K562 (cell line): ENCODE results near the gene PTPRF. TPM values are rescaled to one million over a fixed set of nuclear protein-coding genes. Genes with fewer than 3 reads are reported as not detected.
A peak's percentile ranks its signal among the peaks of the same experiment; 100 is the strongest.

Experiments used
- ATF1 ChIP-seq, 2 experiments: fragments of 450-650 bp in 1 of 2; IDR thresholded peaks; 2 replicates each; pipeline ENCODE4 v1.6.1; 2016; ENCODE audit warnings: missing compliant biosample characterization in 1 of 2, missing genetic modification characterization in 1 of 2
- BRF1 ChIP-seq: IDR thresholded peaks from 3 replicates; pipeline ENCODE4 v1.6.1; 2011; ENCODE audit warnings: borderline replicate concordance, mild to moderate bottlenecking; ENCODE audit not compliant: insufficient read length; ENCODE audit errors: extremely low read depth
- CCNT2 ChIP-seq: IDR thresholded peaks from 2 replicates; pipeline ENCODE4 v1.6.1; 2011; ENCODE audit warnings: borderline replicate concordance, low read depth, mild to moderate bottlenecking, moderate library complexity, mixed read lengths, low read length; ENCODE audit not compliant: insufficient read length; ENCODE audit errors: extremely low read depth
- CHD1 ChIP-seq: fragments of 200-600 bp; sonication (generic); IDR thresholded peaks from one replicate; pipeline ENCODE4 v1.6.1; 2012; ENCODE audit warnings: mild to moderate bottlenecking, moderate library complexity, low read length, inconsistent platforms
- DMBX1 ChIP-seq: fragments of 250-450 bp; sonication (Bioruptor Pico); IDR thresholded peaks from 2 replicates; pipeline ENCODE4 v1.8.0; 2022; ENCODE audit warnings: inconsistent platforms, mild to moderate bottlenecking, moderate library complexity, borderline replicate concordance
- DPF2 ChIP-seq: fragments of 450-650 bp; IDR thresholded peaks from 2 replicates; pipeline ENCODE4 v1.6.1; 2016
- HCFC1 ChIP-seq: IDR thresholded peaks from 2 replicates; pipeline ENCODE4 v1.6.1; 2012; ENCODE audit warnings: low read depth, low read length, improper control_type of control experiment
- JUND ChIP-seq, 2 experiments: IDR thresholded peaks; 2 replicates in 1 of 2; 3 replicates in 1 of 2; pipeline ENCODE4 v1.6.1; 2011; ENCODE audit warnings: borderline replicate concordance in 2 of 2, low read depth in 2 of 2, low read length in 2 of 2, improper control_type of control experiment in 1 of 2, missing biosample characterization in 1 of 2, missing genetic modification characterization in 1 of 2, missing genetic modification reagents in 1 of 2
- KLF16 ChIP-seq: IDR thresholded peaks from 2 replicates; pipeline ENCODE4 v1.6.1; 2016; ENCODE audit warnings: antibody characterized with exemption
- L3MBTL2 ChIP-seq: fragments of 450-650 bp; IDR thresholded peaks from 2 replicates; pipeline ENCODE4 v1.6.1; 2016; ENCODE audit warnings: mild to moderate bottlenecking, moderate library complexity
- MXI1 ChIP-seq: IDR thresholded peaks from 2 replicates; pipeline ENCODE4 v1.6.1; 2011; ENCODE audit warnings: low read depth, mild to moderate bottlenecking, improper control_type of control experiment, low read length
- POU5F1 ChIP-seq: fragments of 150-350 bp; IDR thresholded peaks from 2 replicates; pipeline ENCODE4 v1.6.1; 2014; ENCODE audit warnings: borderline replicate concordance, low read length, low read depth, mild to moderate bottlenecking; ENCODE audit not compliant: partially characterized antibody
- RCOR1 ChIP-seq, 2 experiments: IDR thresholded peaks; 2 replicates each; pipeline ENCODE4 v1.6.1; 2012; ENCODE audit warnings: low read depth in 2 of 2, low read length in 2 of 2, borderline replicate concordance in 1 of 2, improper control_type of control experiment in 1 of 2
- RREB1 ChIP-seq: fragments of 250-450 bp; sonication (Bioruptor Pico); IDR thresholded peaks from 2 replicates; pipeline ENCODE4 v1.4.0; 2020
- SIN3B ChIP-seq: fragments of 450-650 bp; IDR thresholded peaks from 2 replicates; pipeline ENCODE4 v1.6.1; 2017; ENCODE audit warnings: low read depth, mild to moderate bottlenecking, moderate library complexity
- TAF1 ChIP-seq: IDR thresholded peaks from 2 replicates; pipeline ENCODE4 v1.6.1; 2011; ENCODE audit warnings: mild to moderate bottlenecking, low read length, moderate library complexity; ENCODE audit not compliant: insufficient read depth, control insufficient read depth, severe bottlenecking; ENCODE audit errors: extremely low read depth
- TFAP4 ChIP-seq: sonication (generic); formaldehyde crosslinking; IDR thresholded peaks from 2 replicates; pipeline ENCODE4 v1.8.0; 2022; ENCODE audit warnings: missing genetic modification reagents, mild to moderate bottlenecking, moderate library complexity, borderline replicate concordance
- USF2 ChIP-seq: sonication (generic); formaldehyde crosslinking; IDR thresholded peaks from 2 replicates; pipeline ENCODE4 v1.5.0; 2020; ENCODE audit warnings: missing genetic modification reagents
- ZFP36 ChIP-seq: fragments of 150-350 bp; IDR thresholded peaks from 2 replicates; pipeline ENCODE4 v1.6.1; 2018; ENCODE audit warnings: low read length, low read depth; ENCODE audit not compliant: partially characterized antibody
- ZNF23 ChIP-seq: fragments of 250-450 bp; sonication (Bioruptor Pico); IDR thresholded peaks from 2 replicates; pipeline ENCODE4 v1.4.0; 2020; ENCODE audit warnings: mild to moderate bottlenecking
- ZNF668 ChIP-seq: fragments of 250-450 bp; sonication (Bioruptor Pico); IDR thresholded peaks from 2 replicates; pipeline ENCODE4 v1.8.0; 2022; ENCODE audit warnings: mild to moderate bottlenecking, inconsistent platforms
- polyA plus RNA-seq, 8 experiments: library from polyadenylated mRNA; depleted of rRNA in 4 of 8; stranded (reverse) in 5 of 8; unstranded in 3 of 8; fragments of >200 nt; fragmentation: Nextera tagmentation in 2 of 8; fragmentation: Illumina TruSeq in 1 of 8; extraction: Ambion mirVana in 2 of 8; extraction: Trizol in 1 of 8; gene quantifications; 2 replicates each; pipeline versions ENCODE4 v1.2.1 to v1.2.3, GENCODE V29; 2011 to 2014; ENCODE audit warnings: inconsistent platforms in 1 of 8, missing spikeins in 1 of 8
- total RNA-seq, 7 experiments: library from RNA; depleted of rRNA in 6 of 7; stranded (reverse); fragments of >200 nt in 6 of 7; fragmentation: Illumina TruSeq in 2 of 7; extraction: Trizol in 2 of 7; gene quantifications; 2 replicates each; pipeline versions ENCODE4 v1.2.1 to v1.2.3, GENCODE V29; 2011 to 2021; ENCODE audit warnings: low replicate concordance in 1 of 7

Gene PTPRF
- total and polyA plus RNA-seq, 9 of the 15 experiments (the other 6 are each of a cell fraction or from before 2014, with no cell fraction given) = 0.13 to 4.3 (median 1.1) TPM

GRCh38 chr1:43529206-43529731 is 1.4 kb upstream of the PTPRF start (continued):
- TF ChIP-seq L3MBTL2 (peak; percentile 32; the same call in 1 of the 2 replicates), POU5F1 (no peak), DMBX1 (CRISPR knock-in tag) (no peak), KLF16 (no peak), RREB1 (CRISPR knock-in tag) (no peak), SIN3B (no peak), ZNF23 (CRISPR knock-in tag) (no peak), RCOR1 (IDR thresholded peaks at IDR 0.05; ENCODE audit: borderline replicate concordance in 1 of 2, low read depth in 2 of 2, low read length in 2 of 2) (peak in 1 of 2 experiments; percentile 40; a peak in 1 of 4 replicates), CHD1 (no peak), CCNT2 (no peak), ZNF668 (CRISPR knock-in tag) (no peak), ZFP36 (peak; percentile 26), ATF1 (CRISPR knock-in tag; IDR thresholded peaks at IDR 0.05) (no peak), ATF1 (tag; IDR thresholded peaks at IDR 0.05) (no peak), TAF1 (no peak), TFAP4 (CRISPR knock-in tag) (peak; percentile 43; the same call in 1 of the 2 replicates), DPF2 (no peak), MXI1 (no peak), BRF1 (no peak), USF2 (peak; percentile 61; the same call in 1 of the 2 replicates), HCFC1 (no peak), JUND (IDR thresholded peaks at IDR 0.05; ENCODE audit: borderline replicate concordance, low read depth, low read length) (0 out of 2 replicates have a peak, but pooled peaks have one; percentile 9), JUND (tag; IDR thresholded peaks at IDR 0.05; ENCODE audit: borderline replicate concordance, low read depth, low read length) (peak; percentile 47; the same call in 1 of the 3 replicates)
